GM12878 (cell line): ENCODE measurements around the gene MBD3L5. TPM values are rescaled to one million over a fixed set of nuclear protein-coding genes. Genes with fewer than 3 reads are reported as not detected.

Experiments used
- E4F1 ChIP-seq: fragments of 450-650 bp; IDR thresholded peaks from 2 replicates; pipeline ENCODE4 v1.6.1; 2018; ENCODE audit warnings: borderline replicate concordance, mild to moderate bottlenecking; ENCODE audit not compliant: partially characterized antibody
- EZH2 ChIP-seq: IDR thresholded peaks from 2 replicates; pipeline ENCODE4 v1.6.1; 2012; ENCODE audit warnings: low read depth, mild to moderate bottlenecking, control low read depth, inconsistent platforms, low read length, borderline replicate concordance; ENCODE audit not compliant: control insufficient read depth
- GABPA ChIP-seq: IDR thresholded peaks from 2 replicates; pipeline ENCODE4 v1.6.1; 2014; ENCODE audit warnings: antibody characterized with exemption, low read depth, mild to moderate bottlenecking, inconsistent platforms
- GATAD2B ChIP-seq: fragments of 450-650 bp; conservative IDR thresholded peaks from 2 replicates; pipeline ENCODE4 v1.6.1; 2017; ENCODE audit warnings: low read depth, mild to moderate bottlenecking, moderate library complexity
- NFYA ChIP-seq: IDR thresholded peaks from 2 replicates; pipeline ENCODE4 v1.6.1; 2011; ENCODE audit warnings: low read depth, mild to moderate bottlenecking, low read length, improper control_type of control experiment, borderline replicate concordance
- NR2C2 ChIP-seq: IDR thresholded peaks from 2 replicates; pipeline ENCODE4 v1.6.1; 2011; ENCODE audit warnings: borderline replicate concordance, low read depth; ENCODE audit not compliant: control insufficient read depth, insufficient read length
- PKNOX1 ChIP-seq: fragments of 450-650 bp; IDR thresholded peaks from 2 replicates; pipeline ENCODE4 v1.6.1; 2016; ENCODE audit warnings: mild to moderate bottlenecking
- POLR2AphosphoS5 ChIP-seq: IDR thresholded peaks from 2 replicates; pipeline ENCODE4 v1.6.1; 2011; ENCODE audit warnings: mild to moderate bottlenecking, low read length, inconsistent platforms
- POU2F2 ChIP-seq: IDR thresholded peaks from 3 replicates; pipeline ENCODE4 v1.6.1; 2011; ENCODE audit warnings: low read depth, mild to moderate bottlenecking, low read length, borderline replicate concordance
- RBBP5 ChIP-seq: fragments of 200-600 bp; sonication (generic); conservative IDR thresholded peaks from 2 replicates; pipeline ENCODE4 v1.6.1; 2016
- RCOR1 ChIP-seq: conservative IDR thresholded peaks from 2 replicates; pipeline ENCODE4 v1.6.1; 2012; ENCODE audit warnings: low read depth, low read length, improper control_type of control experiment
- RELA ChIP-seq: fragments of 450-650 bp; IDR thresholded peaks from 2 replicates; pipeline ENCODE4 v1.8.0; 2014; ENCODE audit warnings: borderline replicate concordance; ENCODE audit not compliant: partially characterized antibody
- SMAD1 ChIP-seq: fragments of 450-650 bp; IDR thresholded peaks from 2 replicates; pipeline ENCODE4 v1.6.1; 2018; ENCODE audit warnings: mild to moderate bottlenecking, low read depth; ENCODE audit not compliant: partially characterized antibody
- SMARCA5 ChIP-seq: fragments of 450-650 bp; IDR thresholded peaks from 2 replicates; pipeline ENCODE4 v1.6.1; 2017; ENCODE audit warnings: mild to moderate bottlenecking
- SP1 ChIP-seq: IDR thresholded peaks from one replicate; pipeline ENCODE4 v1.6.1; 2011; ENCODE audit warnings: low read depth, low read length
- SREBF2 ChIP-seq: IDR thresholded peaks from 2 replicates; pipeline ENCODE4 v1.6.1; 2012; ENCODE audit warnings: mild to moderate bottlenecking, low read length
- ZBTB33 ChIP-seq: fragments of 450-650 bp; IDR thresholded peaks from 2 replicates; pipeline ENCODE4 v1.6.1; 2017; ENCODE audit warnings: mild to moderate bottlenecking
- ZBTB40 ChIP-seq: fragments of 450-650 bp; IDR thresholded peaks from 2 replicates; pipeline ENCODE4 v1.6.1; 2016; ENCODE audit warnings: mild to moderate bottlenecking, moderate library complexity, borderline replicate concordance
- ZNF622 ChIP-seq: fragments of 450-650 bp; IDR thresholded peaks from 2 replicates; pipeline ENCODE4 v1.6.1; 2017; ENCODE audit warnings: mild to moderate bottlenecking, inconsistent platforms
- polyA plus RNA-seq, 11 experiments: library from polyadenylated mRNA; depleted of rRNA in 4 of 11; unstranded in 6 of 11; stranded (reverse) in 5 of 11; fragments of >200 nt; fragmentation: Nextera tagmentation in 4 of 11; fragmentation: Illumina TruSeq in 1 of 11; extraction: Ambion mirVana in 4 of 11; extraction: Trizol in 1 of 11; gene quantifications; 1 replicate in 1 of 11; 2 replicates in 10 of 11; pipeline versions ENCODE4 v1.2.1 to v1.2.3, GENCODE V29; 2011 to 2016; ENCODE audit warnings: inconsistent platforms in 2 of 11, missing spikeins in 2 of 11, low read depth in 1 of 11
- total RNA-seq, 4 experiments: library from RNA; depleted of rRNA in 3 of 4; stranded (reverse); fragments of >200 nt in 3 of 4; fragmentation: Illumina TruSeq in 1 of 4; extraction: Trizol in 1 of 4; gene quantifications; 2 replicates each; pipeline versions ENCODE4 v1.2.1 to v1.2.3, GENCODE V29; 2013 to 2021

The MBD3L5 gene
- total and polyA plus RNA-seq, 10 of the 15 experiments (the other 5 are each of a cell fraction or from before 2014, with no cell fraction given) = not detected

GRCh38 chr19:7013678-7014077 is 16.7 kb upstream of the MBD3L5 start (continued):
- TF ChIP-seq E4F1 (no peak), POLR2AphosphoS5 (no peak), SMARCA5 (no peak), EZH2 (no peak), GABPA (no peak), RBBP5 (no peak), RCOR1 (no peak), SREBF2 (no peak), NFYA (no peak), SMAD1 (no peak), ZNF622 (no peak), ZBTB40 (no peak), PKNOX1 (peak; percentile 88), GATAD2B (no peak), POU2F2 (no peak), ZBTB33 (no peak), RELA (peak; percentile 35), SP1 (no peak), NR2C2 (no peak)
